HL-60 (cell line): ENCODE data around the gene GUCA1A.

Experiments
- DNase-seq, 2 experiments: peaks; one replicate each; pipeline ENCODE4 v3.0.0-alpha.2; 2010 to 2020; ENCODE audit warnings: low read depth in 1 of 2, low spot score in 1 of 2
- H3K27ac ChIP-seq: fragments of 250-450 bp; sonication (Bioruptor Pico); replicated peaks from 2 replicates; pipeline ENCODE4 v1.5.1; 2020; ENCODE audit warnings: mild to moderate bottlenecking, moderate library complexity
- H3K27me3 ChIP-seq: fragments of 250-450 bp; sonication (Bioruptor Pico); 2 replicates; pipeline ENCODE4 v1.5.1; 2021; ENCODE audit warnings: mild to moderate bottlenecking, moderate library complexity; ENCODE audit not compliant: insufficient read depth, poor library complexity, severe bottlenecking
- H3K4me3 ChIP-seq: replicated peaks from 2 replicates; pipeline ENCODE4 v1.5.1; 2011; ENCODE audit warnings: mild to moderate bottlenecking, control low read depth, low read length; ENCODE audit not compliant: insufficient read depth
- CTCF ChIP-seq: IDR thresholded peaks from one replicate; pipeline ENCODE4 v1.5.1; 2011; ENCODE audit warnings: low read length, control low read depth, inconsistent platforms; ENCODE audit not compliant: insufficient read depth
- GABPA ChIP-seq: IDR thresholded peaks from 2 replicates; pipeline ENCODE4 v1.6.1; 2012; ENCODE audit warnings: low read depth
- POLR2AphosphoS5 ChIP-seq: IDR thresholded peaks from 2 replicates; pipeline ENCODE4 v1.6.1; 2012; ENCODE audit warnings: low read depth
- REST ChIP-seq: IDR thresholded peaks from 2 replicates; pipeline ENCODE4 v1.6.1; 2012; ENCODE audit warnings: low read depth; ENCODE audit not compliant: insufficient replicate concordance
- SPI1 ChIP-seq: IDR thresholded peaks from 2 replicates; pipeline ENCODE4 v1.6.1; 2012; ENCODE audit warnings: low read depth, mild to moderate bottlenecking, borderline replicate concordance

The GUCA1A gene

GRCh38 chr6:42137194-42137753 lies 35.9 kb upstream of the GUCA1A start:
- TF ChIP-seq CTCF (no peak), GABPA (no peak), SPI1 (no peak), REST (no peak)
- Histone ChIP-seq H3K4me3 (no peak overlapping the region), H3K27me3 (peaks cover 3% of the 10 kb centered on the region), H3K27ac (no peak overlapping the region)
- no peak for DNase-seq

GRCh38 chr6:42138190-42138589 lies 35.0 kb upstream of the GUCA1A start:
- Histone ChIP-seq H3K27me3 (peaks cover 6% of the 10 kb centered on the region), H3K27ac (no peak overlapping the region), H3K4me3 (no peak overlapping the region)
- DNase-seq = no peak
- no peak for TF ChIP-seq POLR2AphosphoS5
- TF ChIP-seq REST = no peak
- no peak for TF ChIP-seq SPI1
- TF ChIP-seq CTCF = no peak
- TF ChIP-seq GABPA = no peak

GRCh38 chr6:42138630-42139619 lies 34.2 kb upstream of the GUCA1A start:
- DNase-seq = no peak
- TF ChIP-seq GABPA (no peak), POLR2AphosphoS5 (no peak), REST (no peak), SPI1 (no peak), CTCF (no peak)
- Histone ChIP-seq H3K27me3 (peaks cover 6% of the 10 kb centered on the region), H3K4me3 (no peak overlapping the region), H3K27ac (no peak overlapping the region)
